ENCODE data around the gene ADORA2B.
"Not testable (repeated sequence)": the region's sequence is repeated elsewhere in the genome, so short reads cannot be mapped to it uniquely, and the experiment has no call there.

The ADORA2B gene

DNA sequence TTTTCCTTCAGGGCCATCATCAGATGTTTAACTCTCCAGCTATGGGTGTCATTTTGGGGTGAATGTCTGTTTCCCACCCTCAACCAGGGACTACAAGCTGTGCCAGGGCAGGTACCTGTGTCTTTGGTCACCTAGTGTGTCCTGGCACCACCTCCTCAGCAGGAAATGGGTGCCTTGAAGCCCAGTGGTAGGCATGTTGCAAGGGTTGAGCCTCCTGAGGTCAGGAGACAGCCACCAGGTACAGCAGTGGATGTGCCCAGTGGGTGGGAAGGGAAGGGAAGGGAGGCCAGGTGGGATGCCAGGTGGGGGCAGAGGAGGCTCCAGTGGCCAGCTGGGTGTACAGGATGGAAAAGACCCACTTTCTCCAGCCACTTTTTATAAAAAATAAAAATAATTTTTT, 25.5 kb upstream of the ADORA2B start:
- DNase-seq (ENCODE audit: low read depth, low spot score): no peak
- no peak overlapping the region for H3K4me3 ChIP-seq (ENCODE audit: low read length)

DNA sequence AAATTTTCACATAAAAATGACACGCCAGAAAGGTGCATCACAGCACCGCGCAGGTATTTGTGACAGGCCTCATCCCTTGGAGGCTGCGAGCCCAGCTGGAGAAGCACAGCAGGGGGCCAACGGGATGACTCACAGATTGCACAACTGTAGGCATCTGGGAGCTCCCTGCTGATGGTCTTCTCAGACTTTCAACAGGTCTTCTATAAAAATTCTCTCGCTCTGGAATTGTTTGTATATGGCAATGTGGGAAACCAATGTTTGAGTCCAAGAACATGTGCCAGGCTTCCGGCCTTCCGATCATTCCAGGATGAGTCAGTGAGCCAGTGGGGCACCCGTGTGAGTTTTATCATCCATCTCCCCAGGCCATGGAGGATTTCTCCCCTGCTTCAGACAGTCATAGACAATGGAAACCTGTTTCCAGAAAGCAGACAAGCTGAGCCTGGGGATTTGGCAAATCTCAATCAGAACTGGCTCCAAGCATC, 24.1 kb upstream of the ADORA2B start:
- no peak for DNase-seq (ENCODE audit: low read depth, low spot score)
- H3K4me3 ChIP-seq (ENCODE audit: low read length): no peak overlapping the region

DNA sequence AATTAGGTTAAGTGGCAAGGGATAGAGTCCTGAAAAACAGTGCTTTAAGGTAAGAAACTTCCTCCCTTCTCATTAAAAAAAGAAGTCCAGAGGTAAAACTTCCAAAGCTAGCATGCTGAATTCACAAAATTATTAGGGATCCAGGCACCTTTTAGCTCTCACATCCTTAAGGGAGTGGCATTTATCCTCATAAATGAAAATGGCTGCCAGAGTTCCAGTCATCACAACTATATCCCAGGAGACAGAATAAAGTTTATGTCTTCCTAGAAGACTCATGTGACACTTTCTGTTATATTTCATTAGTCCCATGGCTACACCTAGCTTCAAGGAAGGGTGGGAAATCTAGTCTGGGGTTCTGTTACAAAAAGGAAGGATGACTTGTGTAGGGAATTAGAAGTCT, 23.3 kb upstream of the ADORA2B start:
- no peak for DNase-seq (ENCODE audit: low read depth, low spot score)
- no peak overlapping the region for H3K4me3 ChIP-seq (ENCODE audit: low read length)

DNA sequence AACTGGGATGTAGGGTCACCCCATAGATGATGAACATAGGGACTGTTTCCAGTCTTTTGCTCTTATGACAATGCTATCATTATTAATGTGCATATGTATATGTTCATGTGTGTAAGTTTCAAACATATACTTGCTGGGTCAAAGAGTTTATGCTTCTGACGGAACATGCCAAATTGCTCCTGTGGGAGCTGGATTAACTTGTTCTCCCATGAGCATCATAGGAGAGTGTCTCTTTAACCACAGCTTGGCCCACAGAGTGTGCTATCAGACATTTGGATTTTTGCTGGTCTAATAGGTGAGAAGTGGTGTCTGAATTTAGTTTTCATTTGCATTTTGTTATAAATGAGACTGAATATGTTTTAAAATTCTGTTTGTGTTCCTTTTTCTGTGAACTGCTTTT, 22.3 kb upstream of the ADORA2B start:
- no peak overlapping the region for H3K4me3 ChIP-seq (ENCODE audit: low read length)
- DNase-seq (ENCODE audit: low read depth, low spot score): no peak

DNA sequence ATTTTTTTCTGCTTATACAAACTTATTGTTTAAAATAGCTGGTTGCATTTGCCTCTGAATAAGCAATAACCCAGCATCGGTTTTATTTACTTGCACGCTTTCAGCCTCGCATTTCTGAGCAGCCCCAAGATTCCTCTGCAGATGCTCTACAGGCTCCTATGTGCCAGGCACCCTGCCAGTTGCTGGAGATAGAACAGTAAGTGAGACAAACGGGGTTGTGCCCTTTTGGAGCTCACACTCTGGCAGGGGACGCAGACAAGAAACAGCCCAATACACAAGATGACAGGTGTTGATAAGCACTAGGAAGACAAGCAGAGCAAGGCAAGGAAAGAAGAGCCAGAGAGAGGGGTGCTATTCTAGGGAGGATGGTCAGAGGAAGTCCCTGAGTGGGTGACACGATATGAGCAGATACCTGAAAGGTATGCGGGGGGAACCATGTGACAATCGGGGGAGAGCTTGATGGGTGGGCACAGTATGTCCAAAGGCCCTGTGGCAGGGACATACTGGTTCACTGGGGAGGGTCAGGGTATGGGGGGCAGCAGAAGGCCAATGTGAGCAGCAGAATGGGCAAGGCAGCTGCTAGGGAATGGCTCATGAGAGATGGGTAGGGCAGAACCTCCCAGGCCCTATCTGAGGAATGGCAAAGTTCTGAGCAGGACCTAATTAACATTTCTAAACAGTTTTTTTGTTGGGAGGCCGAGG, 18.7 kb upstream of the ADORA2B start:
- H3K4me3 ChIP-seq (ENCODE audit: low read length): no peak overlapping the region
- DNase-seq (ENCODE audit: low read depth, low spot score): no peak

DNA sequence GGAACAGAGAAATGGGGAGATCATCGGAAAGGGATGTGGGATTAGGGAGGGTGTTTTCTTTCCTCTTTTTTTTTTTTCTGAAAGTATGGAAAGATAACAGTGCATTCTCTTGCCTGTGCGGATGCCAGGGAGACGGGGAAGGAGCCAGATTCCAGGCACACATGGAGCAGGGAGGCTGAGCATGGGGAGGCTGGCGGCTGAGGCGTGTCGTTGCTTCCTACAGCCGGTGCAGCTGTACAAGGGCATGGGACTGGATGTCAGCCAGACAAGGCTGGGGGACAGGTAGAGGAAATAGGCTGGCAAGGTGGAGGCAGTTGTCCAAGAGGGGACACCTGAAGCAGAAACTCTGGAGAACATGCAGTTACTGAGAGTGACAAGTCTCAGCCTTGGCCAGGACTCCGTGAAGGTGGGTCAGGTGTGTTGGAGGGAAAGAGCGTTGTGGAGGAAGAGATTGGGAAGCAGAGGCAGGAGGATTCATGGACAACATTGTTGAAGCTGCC, 16.6 kb upstream of the ADORA2B start:
- no peak for DNase-seq (ENCODE audit: low read depth, low spot score)
- no peak overlapping the region for H3K4me3 ChIP-seq (ENCODE audit: low read length)

DNA sequence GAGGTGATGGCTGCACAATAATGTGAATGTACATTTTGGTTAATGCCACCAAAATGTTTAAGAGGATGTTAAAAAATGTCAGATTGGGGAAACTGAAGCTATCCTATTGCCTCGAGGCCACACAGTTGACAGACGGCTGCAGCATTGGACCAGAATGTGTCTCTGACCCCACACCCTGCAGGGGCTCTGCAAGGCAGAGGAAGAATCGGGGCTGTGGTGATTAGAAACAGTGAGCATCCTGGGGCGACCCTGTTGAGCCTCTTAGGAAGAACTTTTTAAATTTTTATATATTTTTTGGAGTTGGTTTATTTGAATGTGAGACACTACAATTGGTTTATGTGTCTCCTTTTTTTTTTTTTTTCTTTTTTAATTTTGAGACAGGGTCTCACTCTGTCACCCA, 15.0 kb upstream of the ADORA2B start:
- DNase-seq (ENCODE audit: low read depth, low spot score): no peak
- H3K4me3 ChIP-seq (ENCODE audit: low read length): no peak overlapping the region

DNA sequence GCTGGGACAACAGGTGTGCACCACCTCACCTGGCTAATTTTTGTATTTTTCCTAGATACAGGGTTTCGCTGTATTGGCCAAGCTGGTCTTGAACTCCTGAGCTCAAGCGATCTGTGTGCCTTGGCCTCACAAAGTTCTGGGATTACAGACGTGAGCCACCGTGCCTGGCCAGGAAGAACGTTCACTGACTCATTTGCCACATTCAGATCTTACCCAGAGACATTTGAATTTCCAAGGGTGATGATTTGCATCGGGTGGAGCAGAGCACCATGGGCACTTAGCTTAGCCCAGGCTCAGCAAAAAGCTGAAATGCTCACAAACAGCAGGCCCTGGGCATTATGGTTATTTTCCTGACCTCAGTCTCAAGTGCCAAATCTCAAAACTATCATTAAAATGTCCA, 14.5 kb upstream of the ADORA2B start:
- no peak for DNase-seq (ENCODE audit: low read depth, low spot score)
- H3K4me3 ChIP-seq (ENCODE audit: low read length): no peak overlapping the region

DNA sequence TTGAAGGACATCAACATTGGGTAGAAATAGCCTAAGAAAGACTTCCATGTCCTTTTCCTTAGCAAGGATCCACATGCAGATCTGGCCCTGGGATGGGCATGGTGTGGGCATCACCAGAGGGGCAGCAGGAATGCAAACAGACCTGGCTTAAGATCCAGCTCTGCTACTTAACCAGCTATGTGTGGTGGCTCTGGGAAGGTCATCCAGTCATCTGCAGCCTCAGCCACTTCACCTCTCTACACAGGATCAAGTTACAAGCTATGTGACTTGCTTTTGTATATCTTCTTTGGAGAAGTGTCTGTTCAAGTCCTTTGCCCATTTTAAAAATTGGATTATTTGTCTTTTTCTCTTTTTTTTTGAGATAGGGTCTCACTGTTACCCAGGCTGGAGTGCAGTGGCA, 13.5 kb upstream of the ADORA2B start:
- no peak overlapping the region for H3K4me3 ChIP-seq (ENCODE audit: low read length)
- DNase-seq (ENCODE audit: low read depth, low spot score): no peak

DNA sequence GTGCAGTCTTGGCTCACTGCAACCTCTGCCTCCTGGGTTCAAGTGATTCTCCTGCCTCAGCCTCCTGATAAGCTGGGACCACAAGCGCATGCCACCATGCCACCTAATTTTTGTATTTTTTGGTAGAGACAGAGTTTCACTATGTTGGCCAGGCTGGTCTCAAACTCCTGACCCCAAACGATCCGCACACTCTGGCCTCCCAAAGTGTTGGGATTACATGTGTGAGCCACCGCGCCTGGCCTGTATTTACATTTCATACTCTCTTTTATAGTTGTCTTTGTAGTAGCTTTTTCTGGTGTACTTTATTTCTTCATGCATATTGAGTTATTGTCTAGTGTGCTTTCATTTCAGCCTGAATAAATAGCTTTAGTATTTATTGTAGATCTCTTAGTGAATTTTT, 10.1 kb upstream of the ADORA2B start:
- no peak for DNase-seq (ENCODE audit: low read depth, low spot score)

DNA sequence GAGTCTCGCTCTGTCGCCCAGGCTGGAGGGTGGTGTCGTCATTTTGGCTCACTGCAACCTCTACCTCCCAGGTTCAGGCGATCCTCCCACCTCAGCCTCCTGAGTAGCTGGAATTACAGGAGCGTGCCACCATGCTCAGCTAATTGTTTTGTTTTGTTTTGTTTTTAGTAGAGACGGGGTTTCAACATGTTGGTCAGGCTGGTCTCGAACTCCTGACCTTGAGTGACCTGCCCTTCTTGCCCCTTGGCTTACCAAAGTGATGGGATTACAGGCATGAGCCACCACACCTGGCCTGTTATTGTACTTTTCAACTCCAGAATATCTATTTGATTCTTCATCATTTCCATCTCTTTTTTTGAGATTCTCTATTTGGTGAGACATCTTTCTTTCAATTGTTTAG, 9.0 kb upstream of the ADORA2B start:
- no peak for DNase-seq (ENCODE audit: low read depth, low spot score)
- H3K4me3 ChIP-seq (ENCODE audit: low read length): no peak overlapping the region

More for the DNA sequence above, 10.1 kb upstream of the ADORA2B start:
- no peak overlapping the region for H3K4me3 ChIP-seq (ENCODE audit: low read length)

DNA sequence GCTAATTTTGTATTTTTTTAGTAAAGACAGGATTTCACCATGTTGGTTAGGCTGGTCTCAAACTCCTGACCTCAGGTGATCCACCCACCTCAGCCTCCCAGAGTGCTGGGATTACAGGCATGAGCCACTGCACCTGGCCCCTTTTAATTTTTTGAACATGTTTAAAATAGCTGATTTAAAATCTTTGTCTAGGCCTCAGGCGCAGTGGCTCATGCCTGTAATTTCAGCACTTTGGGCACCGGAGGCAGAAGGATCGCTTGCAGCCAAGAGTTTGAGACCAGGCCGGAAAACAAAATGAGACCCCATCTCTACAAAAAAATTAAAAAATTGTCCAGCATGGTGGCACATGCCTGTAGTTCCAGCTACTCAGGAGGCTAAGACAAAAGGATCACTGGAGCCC, 8.4 kb upstream of the ADORA2B start:
- not testable (repeated sequence) for DNase-seq (ENCODE audit: low read depth, low spot score); H3K4me3 ChIP-seq (ENCODE audit: low read length)

DNA sequence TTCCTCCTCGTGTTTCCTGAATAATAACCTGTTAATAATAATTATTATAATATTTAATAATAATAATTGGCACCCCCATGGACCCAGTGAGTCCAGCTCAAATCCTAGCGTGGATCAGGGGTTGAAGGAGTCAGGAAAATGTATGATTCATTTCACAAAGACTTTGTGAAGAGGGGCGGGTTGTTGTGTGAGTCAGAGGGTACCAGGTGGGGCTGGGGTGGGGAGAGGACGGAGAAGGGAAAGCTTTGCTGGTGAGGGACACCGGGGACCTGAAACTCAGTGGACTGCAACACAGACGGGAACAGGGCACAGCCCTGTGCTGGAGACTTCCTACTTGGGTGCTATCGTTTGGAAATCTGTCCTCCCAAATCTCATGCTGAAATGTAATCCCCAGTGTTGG, 3.1 kb upstream of the ADORA2B start:
- DNase-seq (ENCODE audit: low read depth, low spot score): no peak
- no peak overlapping the region for H3K4me3 ChIP-seq (ENCODE audit: low read length)

DNA sequence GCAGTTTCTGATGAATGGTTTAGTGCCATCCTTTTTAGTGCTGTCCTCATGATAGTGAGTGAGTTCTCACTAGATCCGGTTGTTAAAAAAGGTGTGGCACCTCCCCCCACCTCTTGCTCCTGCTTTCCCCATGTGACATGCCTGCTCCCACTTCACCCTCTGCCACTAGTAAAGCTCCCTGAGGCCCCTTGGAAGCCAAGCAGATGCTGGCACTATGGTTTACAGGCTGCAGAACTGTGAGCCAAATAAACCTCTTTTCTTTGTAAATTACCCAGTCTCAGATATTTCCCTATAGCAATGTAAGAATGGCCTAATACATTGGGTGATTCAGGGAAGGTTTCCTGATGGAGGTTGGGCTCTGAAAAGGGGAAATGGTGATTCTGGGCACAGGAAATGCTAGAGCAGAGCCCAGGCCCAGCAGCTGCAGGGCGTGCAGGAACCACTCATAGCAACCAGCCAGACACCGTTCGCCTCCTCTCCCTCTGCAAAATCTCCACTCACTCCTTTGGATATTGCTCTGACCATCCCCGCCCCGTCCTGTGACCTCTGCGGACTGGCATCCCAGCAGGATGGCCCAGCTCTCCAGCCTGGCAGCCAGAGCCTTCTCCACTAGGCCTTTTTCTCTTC, 2.6 kb upstream of the ADORA2B start:
- DNase-seq (ENCODE audit: low read depth, low spot score): no peak

DNA sequence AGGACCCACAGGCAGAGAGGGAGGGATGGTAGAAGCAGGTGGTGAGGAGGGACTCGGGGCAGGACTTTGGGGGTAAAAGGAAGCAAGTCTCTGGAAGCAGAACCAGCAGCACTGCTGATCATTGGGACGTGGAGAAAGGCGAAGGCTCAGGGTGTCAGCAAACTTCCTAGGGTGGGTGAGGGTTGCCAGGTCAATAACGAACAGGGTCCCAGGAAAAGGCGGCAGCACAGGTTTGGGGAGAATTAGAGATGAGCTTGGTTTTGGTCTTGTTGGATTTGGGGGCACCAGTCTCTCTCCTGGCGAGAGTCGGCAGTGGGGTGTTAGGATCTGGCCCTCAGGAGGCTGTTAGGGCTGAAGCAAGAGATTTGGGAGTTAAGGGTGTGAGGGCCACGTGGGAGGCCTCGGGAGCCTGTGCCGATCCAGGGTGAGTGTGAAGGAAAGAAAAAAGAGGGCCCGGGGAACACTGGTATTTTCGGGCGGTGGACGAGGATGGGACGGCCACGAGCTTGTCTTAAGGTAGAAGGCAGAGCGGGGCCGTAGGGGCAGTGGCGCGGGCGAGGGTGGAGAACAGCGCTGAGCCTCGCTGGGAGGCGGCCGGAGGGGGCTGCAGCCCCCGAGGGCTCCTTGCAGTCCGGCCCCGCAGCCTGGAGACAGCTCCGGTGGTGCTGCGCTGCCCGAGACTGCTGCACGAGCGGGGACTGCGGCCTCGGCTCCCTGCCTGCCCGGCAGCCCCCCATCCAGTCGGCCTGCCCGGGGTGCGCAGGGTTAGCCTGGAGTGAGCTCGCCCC, 765 bp upstream of the ADORA2B start:
- DNase-seq (ENCODE audit: low read depth, low spot score): no peak
- H3K4me3 ChIP-seq (ENCODE audit: low read length): peak overlapping the region; percentile 62

More for the DNA sequence above, 2.6 kb upstream of the ADORA2B start:
- H3K4me3 ChIP-seq (ENCODE audit: low read length): no peak overlapping the region

DNA sequence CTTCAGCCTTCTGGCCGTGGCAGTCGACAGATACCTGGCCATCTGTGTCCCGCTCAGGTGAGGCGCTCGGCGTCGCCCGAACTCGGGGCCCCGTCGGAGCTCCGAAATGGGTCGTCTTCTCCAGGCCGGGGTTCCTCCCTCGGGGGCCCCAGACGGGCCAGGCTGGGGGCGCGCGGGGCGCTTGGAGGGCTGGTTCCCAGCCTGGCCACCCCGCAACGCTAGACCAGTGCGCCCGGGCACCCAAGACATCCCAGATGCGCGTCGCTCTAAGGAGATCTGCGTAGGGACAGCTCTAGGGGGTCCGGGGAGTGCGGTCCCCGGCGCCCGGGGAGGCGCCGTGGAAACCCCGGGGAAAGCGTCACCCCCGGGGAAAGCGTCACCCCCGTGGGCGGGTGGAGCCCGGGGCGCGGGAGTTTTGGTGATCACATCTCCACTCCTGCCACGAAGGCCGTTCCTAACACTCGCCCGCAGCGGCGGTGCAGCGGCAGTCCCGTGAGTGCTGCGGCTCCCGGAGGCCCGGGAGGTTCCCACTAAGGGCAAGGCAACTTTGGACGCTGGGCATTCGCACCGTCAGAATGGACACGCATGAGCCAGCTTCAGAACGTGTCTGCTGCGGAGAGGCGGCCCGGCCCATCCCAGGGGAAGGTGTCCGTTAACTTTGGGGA, 729 bp downstream of the ADORA2B start:
- H3K4me3 ChIP-seq (ENCODE audit: low read length): peak overlapping the region; percentile 62
- DNase-seq (ENCODE audit: low read depth, low spot score): no peak

DNA sequence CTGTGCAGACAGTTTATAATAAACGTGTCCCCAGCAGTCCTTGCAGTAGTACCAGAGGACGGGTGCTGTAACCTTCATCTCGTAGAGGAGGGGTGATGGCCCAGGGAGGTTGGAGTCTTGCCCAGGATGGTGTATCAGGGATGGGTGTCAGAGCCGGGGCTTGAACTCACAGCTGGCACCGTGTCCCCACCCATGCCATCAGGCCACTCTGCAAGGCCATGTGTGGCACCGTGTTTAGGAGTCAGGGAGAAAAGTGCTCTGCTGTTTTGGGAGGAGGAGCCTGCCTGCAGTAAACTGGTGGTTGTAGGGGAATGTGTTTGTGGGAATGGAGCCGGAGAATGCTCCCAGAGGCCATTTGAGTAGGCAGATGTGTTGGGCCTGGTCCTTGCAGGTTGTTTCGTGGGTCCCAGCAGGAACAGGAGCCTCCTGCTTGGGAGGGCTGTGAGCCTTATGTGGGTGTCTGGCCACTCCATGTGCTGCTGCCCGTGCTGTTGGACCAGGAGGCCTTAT, 1.7 kb downstream of the ADORA2B start:
- no peak for DNase-seq (ENCODE audit: low read depth, low spot score)
- H3K4me3 ChIP-seq (ENCODE audit: low read length): no peak overlapping the region

DNA sequence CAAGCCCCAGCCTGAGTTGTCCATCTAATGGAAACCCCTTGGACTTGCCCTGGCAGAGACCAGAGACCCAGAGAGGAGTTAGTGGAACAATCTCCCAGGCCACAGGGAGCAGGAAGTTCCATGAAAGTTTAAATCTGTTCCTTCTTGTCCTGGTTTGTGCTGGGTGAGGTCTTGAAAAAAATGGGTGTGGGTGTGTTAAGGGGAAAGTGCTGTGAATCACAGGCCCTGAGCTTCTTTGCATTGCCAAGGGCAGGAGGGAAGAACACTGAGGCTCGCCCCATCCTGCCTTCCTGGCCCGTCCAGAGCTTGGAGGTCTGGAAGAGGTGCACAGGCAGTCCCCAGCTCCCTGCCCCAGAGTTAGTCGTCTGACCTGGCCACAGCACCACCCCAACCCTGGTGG, 2.3 kb downstream of the ADORA2B start:
- H3K4me3 ChIP-seq (ENCODE audit: low read length): no peak overlapping the region
- DNase-seq (ENCODE audit: low read depth, low spot score): no peak

DNA sequence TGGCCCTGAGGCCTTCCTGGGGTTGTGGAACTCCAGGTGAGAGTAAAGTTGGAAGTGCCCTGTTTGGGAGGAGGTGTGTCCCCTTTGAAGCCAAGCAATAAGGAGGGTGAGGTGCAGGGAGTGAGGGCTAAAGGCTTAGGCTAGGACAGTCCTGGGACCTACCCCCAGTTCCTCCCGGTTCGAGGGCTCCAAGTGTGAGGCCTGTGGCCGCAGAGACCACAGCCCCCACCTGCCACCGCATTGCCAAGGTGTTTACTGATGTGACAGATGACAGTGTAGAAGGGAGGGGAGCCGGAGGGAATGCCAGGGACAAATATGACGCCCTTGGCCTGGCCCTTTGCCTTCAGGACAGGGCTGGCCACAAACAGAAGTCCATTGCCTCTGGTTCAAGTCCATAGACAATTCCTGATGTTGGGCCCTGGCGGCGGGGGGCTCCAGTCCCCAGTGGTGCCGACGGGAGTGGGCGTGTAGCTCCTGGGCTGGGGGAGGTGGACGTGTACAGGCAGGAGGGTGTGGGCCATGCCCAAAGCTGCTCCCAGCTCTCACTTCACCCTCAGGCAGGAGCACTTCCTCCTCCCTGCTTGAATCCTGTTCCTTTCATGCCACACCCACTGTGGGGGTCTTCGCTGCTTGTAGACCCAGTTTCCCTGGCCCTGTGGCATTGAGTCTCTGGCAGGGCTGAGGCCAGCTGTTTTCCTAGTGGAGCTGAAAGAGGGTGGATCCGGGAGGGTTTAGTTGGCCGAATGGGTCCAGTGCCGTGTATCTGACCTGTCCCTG, 3.2 kb downstream of the ADORA2B start:
- H3K4me3 ChIP-seq (ENCODE audit: low read length): no peak overlapping the region
- no peak for DNase-seq (ENCODE audit: low read depth, low spot score)

Measured in Jurkat, Clone E6-1 (cell line).